Stromal cell of bone marrow (primary cell): Measurements from ENCODE around the gene PDE6G.
A peak's percentile ranks its signal among the peaks of the same experiment; 100 is the strongest.
"Not testable (repeated sequence)": the region's sequence is repeated elsewhere in the genome, so short reads cannot be mapped to it uniquely, and the experiment has no call there.

Experiments
- DNase-seq: peaks from one replicate; pipeline ENCODE4 v3.0.0-alpha.2; 2012; ENCODE audit warnings: low read depth

The PDE6G gene

GRCh38 chr17:81687770-81688541, 31.6 kb upstream of the PDE6G start:
- no peak for DNase-seq

GRCh38 chr17:81686614-81687013, 30.3 kb upstream of the PDE6G start:
- DNase-seq: no peak

GRCh38 chr17:81685108-81685507, 28.8 kb upstream of the PDE6G start:
- no peak for DNase-seq

GRCh38 chr17:81684442-81684911, 28.1 kb upstream of the PDE6G start:
- DNase-seq: peak; percentile 83

- peak; percentile 98 for DNase-seq
Measured at GRCh38 chr17:81683584-81684441, 27.5 kb upstream of the PDE6G start, which contains the start of the genes ARL16 and HGS. TSS of gene ARL16 (minus strand) at chr17:81683797. CDS start at chr17:81683753, 44 bp downstream. TSS of gene HGS (plus strand) at chr17:81684011. CDS start at chr17:81684067, 56 bp downstream.

- no peak for DNase-seq
Measured at GRCh38 chr17:81683208-81683583, 26.9 kb upstream of the PDE6G start.

- DNase-seq: no peak
Measured at GRCh38 chr17:81682565-81683207, 26.3 kb upstream of the PDE6G start.

- DNase-seq: no peak
Measured at GRCh38 chr17:81681672-81682071, 25.3 kb upstream of the PDE6G start.

- DNase-seq: no peak
Measured at GRCh38 chr17:81680150-81680549, 23.8 kb upstream of the PDE6G start.

- no peak for DNase-seq
Measured at GRCh38 chr17:81676906-81677305, 20.6 kb upstream of the PDE6G start.

- DNase-seq: not testable (repeated sequence)
Measured at GRCh38 chr17:81675515-81676221, 19.3 kb upstream of the PDE6G start.

GRCh38 chr17:81673561-81674258, 17.4 kb upstream of the PDE6G start:
- no peak for DNase-seq

GRCh38 chr17:81672954-81673353, 16.6 kb upstream of the PDE6G start:
- no peak for DNase-seq

GRCh38 chr17:81672504-81672903, 16.2 kb upstream of the PDE6G start:
- DNase-seq: no peak

GRCh38 chr17:81667754-81668153, 11.4 kb upstream of the PDE6G start:
- DNase-seq: no peak

GRCh38 chr17:81666342-81667191, 10.2 kb upstream of the PDE6G start, which contains the start of the genes CCDC137 and OXLD1:
TSS of gene CCDC137 (plus strand) at chr17:81666737. CDS start at chr17:81666767, 30 bp downstream.
TSS of gene OXLD1 (minus strand) at chr17:81666605. CDS start at chr17:81666577, 28 bp downstream.
- DNase-seq: peak; percentile 92

- DNase-seq: no peak
Measured at GRCh38 chr17:81666092-81666341, 9.7 kb upstream of the PDE6G start.

- DNase-seq: no peak
Measured at GRCh38 chr17:81665205-81666091, 9.1 kb upstream of the PDE6G start.

- DNase-seq: no peak
Measured at GRCh38 chr17:81664051-81664470, 7.7 kb upstream of the PDE6G start.
